ENCODE results near the gene CDH4.

DNA sequence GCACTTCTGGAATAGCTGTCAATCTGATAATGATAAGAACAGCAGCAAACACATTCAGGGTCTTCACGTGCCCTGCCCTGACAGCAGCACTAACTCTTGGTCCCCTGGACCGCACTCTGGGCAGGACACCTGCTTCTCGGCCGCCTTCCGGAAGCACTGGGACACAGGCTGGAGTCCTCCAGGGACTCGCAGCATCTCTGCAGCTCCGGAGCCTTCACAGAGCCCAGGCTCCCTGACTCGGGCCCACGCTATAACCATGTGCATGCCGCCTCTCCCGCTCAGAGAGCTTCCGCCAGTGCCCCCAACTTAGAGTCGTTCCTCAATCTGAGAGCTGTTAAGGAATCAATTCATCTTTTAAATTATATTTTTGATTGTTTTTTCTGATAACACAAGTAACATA lies 436.4 kb downstream of the CDH4 start:
- TF ChIP-seq BCL6 (CRISPR knock-in tag; IDR thresholded peaks at IDR 0.05) (no peak), CTCF (CRISPR knock-in tag; IDR thresholded peaks at IDR 0.05) (no peak), CEBPB (IDR thresholded peaks at IDR 0.05; ENCODE audit: borderline replicate concordance, low read depth, low read length) (no peak), BHLHE40 (IDR thresholded peaks at IDR 0.05; ENCODE audit: low read length) (no peak), ZC3H13 (CRISPR knock-in tag; IDR thresholded peaks at IDR 0.05) (no peak), TARDBP (CRISPR knock-in tag; IDR thresholded peaks at IDR 0.05) (no peak), CBX2 (IDR thresholded peaks at IDR 0.05; ENCODE audit: low read depth, low read length) (no peak), CBX2 (CRISPR knock-in tag; IDR thresholded peaks at IDR 0.05; ENCODE audit: low read depth) (no peak), KDM1A (CRISPR knock-in tag; IDR thresholded peaks at IDR 0.05) (no peak), HOXA9 (CRISPR knock-in tag; IDR thresholded peaks at IDR 0.05; ENCODE audit: borderline replicate concordance) (no peak), YY1 (IDR thresholded peaks at IDR 0.05; ENCODE audit: insufficient read depth, insufficient replicate concordance, low read depth, low read length) (no peak)
- TF ChIP-seq, protein P1, sequence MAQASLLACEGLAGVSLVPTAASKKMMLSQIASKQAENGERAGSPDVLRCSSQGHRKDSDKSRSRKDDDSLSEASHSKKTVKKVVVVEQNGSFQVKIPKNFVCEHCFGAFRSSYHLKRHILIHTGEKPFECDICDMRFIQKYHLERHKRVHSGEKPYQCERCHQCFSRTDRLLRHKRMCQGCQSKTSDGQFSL (CRISPR knock-in tag; IDR thresholded peaks at IDR 0.05), result no peak
- TF ChIP-seq, protein P2, sequence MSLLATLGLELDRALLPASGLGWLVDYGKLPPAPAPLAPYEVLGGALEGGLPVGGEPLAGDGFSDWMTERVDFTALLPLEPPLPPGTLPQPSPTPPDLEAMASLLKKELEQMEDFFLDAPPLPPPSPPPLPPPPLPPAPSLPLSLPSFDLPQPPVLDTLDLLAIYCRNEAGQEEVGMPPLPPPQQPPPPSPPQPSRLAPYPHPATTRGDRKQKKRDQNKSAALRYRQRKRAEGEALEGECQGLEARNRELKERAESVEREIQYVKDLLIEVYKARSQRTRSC (CRISPR knock-in tag; IDR thresholded peaks at IDR 0.05; ENCODE audit: low read depth), result no peak

Data from HepG2 (cell line).